NOMO-1 treated with dmso at 0.1 percent for 144 hours (cell line): Measurements from ENCODE around the gene RALY.

Experiments used
- DNase-seq: peaks from one replicate; lab custom pipeline; 2025; ENCODE audit not compliant: unreplicated experiment; lab: John Stamatoyannopoulos, UW

Gene RALY

DNA sequence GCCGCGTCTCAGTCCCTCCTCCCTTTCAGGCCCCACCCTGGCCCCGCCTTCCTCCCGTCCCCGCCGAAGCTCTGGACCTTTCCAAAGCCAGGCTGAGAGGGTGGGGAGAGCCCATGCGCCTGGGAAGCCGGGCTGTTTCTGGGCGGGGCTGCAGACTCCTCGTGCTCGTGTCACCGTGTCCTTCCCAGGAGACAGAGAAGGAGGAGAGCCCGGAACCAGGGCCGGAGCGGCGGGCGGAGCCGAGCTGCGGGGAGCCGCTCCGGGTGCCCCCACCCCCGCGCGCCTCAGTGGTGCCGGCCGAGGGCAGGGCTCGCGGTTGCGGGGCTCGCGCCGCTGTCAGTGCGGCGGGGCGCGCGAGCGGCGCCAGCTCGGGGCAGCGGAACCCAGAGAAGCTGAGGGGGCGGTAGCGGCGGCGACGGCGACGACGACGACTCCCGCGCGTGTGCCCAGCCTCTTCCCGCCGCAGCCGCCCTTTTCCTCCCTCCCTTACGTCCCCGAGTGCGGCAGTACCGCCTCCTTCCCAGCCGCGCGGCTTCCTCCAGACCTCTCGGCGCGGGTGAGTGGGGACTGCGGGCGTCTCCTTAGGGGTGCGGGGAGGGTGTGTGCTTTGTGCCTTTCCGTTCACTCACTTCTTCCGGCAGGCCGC is at the start of gene RALY:
Gene RALY, plus strand, starts transcription at position 336 of the 646 bp plus-strand sequence. CDS start 78,164 bp downstream, outside the sequence.
- DNase-seq, result peak; percentile 88

DNA sequence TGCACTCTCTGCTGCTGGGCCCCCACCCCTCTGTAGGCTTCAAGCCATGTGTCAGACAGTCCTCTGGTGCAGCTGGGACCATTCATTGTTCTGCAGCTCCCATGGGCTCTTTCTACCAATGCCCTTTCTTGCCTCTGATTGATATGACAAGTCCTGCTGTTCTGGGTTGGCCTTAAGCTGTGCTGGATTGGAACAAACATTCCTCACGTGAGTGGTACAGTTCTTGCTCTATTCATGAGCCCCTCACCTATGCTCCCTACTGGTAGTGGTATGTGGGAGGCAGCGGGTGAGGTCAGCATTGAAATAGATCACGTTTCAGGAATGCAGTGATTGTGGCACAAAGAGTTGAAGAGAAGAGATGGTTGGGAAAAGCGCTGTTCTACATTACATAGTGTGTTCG is 48.8 kb upstream of the RALY start:
- no peak for DNase-seq

DNA sequence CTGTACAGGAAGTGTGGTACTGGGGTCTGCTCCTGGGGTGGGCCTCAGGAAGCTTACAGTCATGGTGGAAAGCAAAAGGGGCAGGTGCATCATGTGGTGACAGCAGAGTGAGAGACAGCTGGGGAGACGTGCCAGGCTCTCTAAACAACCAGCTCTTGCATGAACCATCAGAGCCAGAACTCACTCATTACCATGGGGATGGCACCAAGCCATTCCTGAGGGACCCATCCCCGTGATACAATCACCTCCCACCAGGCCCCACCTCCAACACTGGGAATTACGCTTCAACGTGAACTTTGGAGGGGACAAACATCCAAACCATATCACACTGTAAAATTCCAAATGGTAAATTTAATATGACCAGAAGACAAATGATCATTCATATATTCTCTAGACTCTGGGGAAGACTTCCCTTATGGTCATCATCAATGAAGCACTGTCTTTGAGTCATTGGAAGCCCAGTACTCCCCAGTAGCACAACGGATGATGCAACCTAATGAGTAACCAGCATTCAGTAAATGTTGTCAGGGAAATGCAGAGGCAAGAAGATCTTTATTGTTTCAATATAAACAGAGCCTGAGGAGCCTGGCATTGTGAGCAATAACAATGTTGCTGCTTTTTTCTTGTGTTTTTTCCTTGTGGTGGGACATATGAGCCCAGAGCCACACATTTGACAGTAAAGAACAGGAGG is 48.2 kb upstream of the RALY start:
- DNase-seq, result no peak

DNA sequence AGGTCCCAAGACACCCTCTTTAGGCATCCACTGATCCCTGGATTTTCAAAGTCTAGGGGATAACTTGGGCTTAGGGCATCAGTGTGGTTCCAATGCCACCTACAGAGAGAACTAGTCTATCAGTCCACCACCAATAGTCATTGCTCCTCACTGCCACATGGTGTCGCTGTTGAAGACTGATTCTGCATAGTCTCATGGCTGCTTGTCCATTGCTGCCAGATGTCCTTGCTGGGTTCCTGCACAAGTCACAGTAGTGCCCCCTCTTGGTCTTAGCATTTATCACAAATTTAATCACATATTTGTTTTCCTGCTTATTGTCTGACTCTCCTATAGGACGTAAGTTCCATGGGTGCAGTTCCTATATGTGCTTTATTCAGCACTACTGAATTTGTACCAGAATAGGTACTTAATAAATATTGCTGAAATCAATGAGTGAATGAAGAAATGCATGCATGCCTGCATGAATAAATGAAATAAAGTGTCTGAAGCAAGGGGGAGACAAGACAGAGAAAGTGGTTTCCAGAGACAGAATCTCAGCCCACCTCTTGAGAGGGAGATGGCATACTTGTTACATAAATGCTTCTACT is 45.9 kb upstream of the RALY start:
- DNase-seq, result peak; percentile 24

DNA sequence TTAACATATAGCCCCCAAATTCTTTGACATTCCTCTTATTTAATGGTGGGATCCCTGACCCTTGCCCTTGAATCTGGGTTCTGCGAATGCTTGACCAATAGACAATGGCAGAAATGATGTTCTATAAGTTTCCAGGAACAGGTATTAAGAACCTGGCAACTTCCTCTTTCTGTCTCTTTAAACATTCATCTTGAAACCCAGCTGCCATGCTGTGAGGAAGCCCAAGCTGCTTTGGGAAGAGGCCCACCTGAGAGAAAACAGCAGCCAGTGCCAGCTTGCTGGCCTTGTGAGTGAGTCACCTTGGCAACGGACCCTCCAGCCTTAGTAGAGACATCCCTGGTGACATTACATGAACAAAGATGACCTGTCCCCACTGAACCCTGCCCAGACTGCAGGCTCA is 45.2 kb upstream of the RALY start:
- no peak for DNase-seq

DNA sequence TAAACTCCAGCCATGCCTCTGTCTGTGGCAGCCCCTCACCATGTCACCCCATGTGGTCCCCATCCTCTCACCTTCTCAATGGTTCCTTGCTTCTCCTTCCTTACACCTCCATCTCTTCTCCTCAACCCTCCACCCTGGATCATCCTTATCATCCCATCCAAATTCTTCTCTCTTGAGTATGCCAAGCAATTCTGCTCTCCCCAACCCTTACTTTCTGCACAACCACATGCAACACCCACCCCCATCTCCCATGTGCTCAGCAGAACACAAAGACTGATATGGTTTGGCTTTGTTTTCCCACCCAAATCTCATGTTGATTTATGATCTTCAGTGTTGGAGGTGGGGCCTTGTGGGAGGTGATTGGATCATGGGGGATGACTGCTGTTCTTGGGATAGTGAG is 42.5 kb upstream of the RALY start:
- DNase-seq, result no peak

DNA sequence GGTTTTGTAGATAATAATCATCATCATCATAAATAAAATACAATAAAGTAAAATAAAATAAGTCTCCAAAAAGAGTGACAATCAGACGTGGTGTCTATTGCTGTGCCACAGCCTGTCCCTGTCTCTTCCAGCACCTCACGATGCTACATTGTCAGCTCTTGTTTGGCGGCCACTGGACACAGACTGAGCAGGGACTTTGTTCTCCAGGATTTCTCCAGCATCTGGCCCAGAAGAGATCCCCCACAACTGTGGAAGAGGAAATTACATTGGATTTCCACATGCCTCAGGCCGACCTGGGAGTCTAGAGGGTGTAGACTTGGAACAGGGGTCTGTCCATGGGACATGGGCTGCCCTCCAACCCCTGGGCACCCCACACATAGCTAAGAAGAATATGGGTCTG is 39.2 kb upstream of the RALY start:
- no peak for DNase-seq

DNA sequence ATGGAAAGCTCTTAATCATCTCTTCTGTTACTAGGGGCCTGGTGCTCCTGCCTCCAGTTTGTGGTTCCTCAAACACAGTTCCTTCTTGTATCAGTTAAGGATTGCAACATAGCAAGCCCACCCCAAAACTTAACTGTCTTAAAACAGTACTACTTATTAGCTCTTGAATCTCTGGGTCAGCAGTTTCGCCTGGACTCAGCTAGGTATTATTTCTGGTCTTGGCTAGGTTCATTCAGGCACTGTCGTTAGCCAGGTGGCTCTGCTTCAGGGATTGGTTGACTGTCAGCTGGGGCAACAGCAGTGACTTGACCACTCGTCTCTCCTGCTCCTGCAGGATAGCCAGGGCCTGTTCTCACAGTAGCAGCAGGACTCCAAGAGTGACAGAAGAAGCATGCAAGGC is 30.0 kb upstream of the RALY start:
- DNase-seq, result peak; percentile 52

DNA sequence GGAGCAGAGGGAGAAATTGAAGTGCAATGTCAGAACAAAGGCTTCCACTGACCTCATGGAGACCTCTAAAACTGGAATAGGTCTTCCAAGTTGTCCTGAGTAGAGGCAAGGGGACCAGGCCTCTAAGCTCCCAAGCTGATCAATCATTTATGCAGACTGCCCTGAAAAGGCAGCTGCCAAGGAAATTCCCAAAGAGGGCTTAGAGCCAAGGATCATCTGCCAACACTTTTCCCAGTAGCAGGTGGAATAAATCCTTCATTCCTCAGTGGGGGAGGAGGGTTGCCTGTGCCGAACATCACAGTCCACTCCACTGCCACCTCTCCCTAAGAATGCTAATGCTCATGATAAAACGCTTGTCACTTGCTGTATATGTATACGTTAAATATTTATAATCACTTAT is 29.3 kb upstream of the RALY start:
- no peak for DNase-seq

DNA sequence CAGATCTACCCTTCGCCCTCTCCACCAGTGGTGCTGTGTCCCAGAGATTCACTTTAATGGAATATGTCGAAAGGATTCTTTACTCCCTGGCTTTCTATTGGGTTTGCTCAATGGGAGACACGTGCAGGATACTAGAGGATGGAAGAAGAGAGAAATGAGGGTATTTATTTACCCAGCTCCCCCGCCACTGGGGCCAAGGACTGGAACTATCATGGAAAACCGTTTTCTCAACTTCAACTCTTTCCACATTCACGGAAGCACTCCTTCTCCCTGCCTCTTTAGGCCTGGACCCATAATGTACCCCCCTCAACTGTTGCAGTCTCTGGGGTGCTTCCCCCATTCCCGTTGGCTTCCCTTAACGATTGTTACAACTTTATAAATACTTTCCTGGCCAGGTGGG is 26.6 kb upstream of the RALY start:
- DNase-seq, result no peak

DNA sequence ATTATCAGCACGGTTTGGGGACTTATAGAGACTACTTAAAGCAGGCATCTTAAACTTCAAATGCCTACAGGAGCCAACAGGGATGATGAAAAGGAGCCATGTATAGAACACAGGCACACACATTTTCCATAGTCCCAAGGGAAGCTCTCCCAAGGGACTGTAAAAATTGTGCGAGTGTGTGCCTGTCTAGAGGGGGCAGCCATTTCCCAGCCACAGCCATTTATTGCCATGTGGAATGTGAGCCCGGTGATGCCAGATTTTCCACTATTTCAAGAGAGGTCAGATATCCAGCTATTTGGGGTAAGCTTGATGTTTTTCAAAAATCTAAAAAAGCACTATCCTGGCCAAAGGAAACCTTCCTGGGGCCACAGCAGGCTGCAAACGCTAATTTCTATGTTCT is 24.1 kb upstream of the RALY start:
- no peak for DNase-seq

DNA sequence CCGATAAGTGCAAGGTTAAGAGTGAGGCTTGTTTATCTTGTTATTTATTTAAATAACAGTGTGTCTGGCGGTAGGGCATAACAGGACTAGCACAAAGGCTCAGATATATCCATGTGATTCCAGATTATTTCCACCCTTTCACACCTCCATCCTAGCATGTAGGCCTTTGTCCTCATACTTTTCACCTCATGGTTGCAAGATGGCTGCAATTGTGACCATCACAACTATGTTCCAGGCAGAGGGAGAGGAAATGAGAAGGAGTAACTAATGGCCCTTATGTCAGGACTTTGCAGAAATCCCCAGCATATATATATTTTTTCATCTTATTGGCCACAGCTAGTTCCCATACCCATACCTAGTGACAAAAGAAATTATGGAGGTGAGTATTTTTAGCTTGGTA is 23.5 kb upstream of the RALY start:
- no peak for DNase-seq

DNA sequence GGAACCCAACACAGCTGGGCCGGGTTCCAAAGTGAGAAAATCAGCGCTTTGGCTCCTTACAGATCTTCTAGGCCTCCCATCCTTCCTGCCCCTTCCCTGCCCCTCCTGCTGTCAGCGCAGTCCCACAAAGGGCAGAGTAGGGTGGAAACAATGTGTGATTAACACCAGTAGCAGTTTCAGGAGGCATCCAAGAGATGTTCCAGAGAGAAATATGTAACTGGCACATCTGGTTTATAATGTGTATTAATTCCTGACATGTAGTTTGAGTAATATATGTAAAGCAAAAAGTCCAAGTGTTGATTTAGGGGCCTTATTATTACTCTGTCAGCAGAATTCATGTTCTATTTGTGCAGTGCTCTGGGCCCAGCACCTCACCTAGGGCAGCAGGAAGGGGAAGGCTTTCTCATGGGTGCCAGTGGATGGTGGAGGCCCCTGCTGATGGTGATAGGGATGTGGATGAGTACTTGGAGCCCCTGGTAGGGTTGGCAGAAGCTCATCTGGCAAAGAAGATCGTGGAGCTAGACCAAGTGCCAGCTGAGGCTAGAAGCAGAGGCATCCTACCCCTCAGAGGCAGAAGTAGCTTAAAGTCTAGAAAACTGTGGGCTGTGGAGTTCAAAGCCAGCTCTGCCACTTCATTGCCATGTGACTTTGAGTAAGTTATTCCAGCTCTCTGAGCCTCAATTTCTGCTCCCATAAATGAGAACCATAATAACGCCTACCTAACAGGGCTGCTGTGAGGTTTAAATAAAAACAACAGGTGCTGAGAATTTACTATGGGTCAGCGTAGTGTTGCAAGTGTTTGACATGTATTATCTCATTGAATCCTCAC is 22.4 kb upstream of the RALY start:
- DNase-seq, result no peak

DNA sequence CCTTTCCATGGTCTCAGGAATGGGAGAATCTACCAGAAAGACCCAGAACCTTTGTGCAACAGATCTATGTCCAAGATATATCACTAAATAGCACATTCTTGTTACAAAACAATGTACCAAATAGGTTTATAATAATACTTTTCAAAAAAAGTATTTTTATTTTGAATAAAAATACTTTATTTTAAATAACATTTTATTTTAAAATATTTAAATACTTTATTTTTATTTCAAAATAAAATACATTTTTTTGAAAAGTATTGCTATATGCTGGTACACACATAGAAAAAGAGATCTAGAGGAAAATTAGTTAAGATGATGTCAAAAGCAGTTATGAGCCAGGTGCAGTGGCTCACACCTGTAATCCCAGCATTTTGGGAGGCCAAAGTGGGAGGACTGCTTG is 16.8 kb upstream of the RALY start:
- DNase-seq, result no peak

DNA sequence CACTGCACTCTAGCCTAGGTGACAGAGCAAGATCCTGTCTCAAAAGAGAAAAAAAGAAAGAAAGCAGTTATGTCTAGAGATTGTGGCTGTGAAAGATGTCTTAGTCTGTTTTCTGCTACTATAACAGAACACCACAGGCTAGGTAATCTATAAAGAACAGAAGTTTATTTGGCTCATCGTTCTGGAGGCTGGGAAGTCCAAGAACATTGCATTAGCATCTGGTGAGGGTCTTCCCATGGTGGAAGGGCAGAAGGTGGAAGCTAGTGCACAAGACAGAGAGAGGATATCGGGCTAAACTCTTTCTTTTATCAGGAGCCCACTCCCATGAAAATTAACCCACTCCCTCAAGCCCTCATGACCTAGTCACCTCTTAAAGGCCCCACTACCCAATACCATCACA is 16.2 kb upstream of the RALY start:
- no peak for DNase-seq

DNA sequence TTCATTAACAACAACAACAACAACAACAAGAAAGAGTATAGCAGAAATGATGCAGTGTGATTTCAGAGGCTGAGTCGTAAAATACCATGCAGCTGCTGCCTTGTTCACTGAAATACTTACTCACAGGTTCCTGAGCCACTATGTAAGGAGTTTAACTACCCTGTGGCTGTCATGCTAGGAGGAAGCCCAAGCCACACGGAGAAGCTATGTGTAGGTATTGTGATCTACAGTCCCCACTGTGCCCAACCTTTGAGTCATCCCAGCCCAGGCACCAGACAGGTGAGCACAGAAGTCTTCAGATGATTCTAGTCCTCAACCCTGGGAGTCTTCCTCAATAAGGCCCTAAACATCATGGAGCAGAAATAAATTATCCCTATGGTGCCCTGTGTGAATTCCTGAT is 14.6 kb upstream of the RALY start:
- DNase-seq, result no peak

DNA sequence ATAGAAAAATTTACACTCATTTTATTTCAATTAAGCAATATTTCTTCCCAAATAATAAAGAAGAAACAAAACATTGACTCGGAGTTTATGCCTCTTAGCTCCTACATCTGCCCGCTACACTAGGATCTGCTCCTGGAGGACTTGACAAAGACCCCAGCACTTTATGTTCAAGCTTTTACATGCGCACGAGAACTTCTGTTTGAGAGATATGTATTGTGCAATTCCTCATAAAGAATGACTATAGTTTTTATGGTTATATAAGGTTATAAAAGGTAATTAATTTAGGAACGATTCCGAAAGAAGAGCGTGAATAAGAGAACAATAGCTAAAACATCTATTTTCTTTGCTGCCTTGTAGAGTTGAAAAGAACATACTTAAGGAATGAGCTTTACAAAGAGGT is 12.4 kb upstream of the RALY start:
- DNase-seq, result no peak

DNA sequence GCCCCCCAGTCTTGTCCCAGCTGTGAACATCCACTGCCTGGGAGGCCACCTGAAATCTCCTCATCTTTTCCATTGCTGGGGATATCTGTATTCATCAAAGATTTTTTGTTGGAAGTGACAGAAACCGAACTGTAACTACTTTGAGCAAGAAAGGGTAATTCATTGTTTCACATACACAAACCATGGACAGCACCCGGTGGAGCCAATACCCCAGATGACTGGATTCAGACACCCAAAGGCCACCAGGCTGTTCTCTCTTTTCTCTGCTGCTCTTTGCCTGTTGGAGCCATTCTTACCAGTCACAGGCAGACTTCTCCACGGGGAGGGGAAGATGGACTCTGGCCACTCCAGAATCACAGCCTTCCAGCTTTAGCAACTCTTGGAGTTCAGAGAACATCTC is 11.7 kb upstream of the RALY start:
- DNase-seq, result no peak

DNA sequence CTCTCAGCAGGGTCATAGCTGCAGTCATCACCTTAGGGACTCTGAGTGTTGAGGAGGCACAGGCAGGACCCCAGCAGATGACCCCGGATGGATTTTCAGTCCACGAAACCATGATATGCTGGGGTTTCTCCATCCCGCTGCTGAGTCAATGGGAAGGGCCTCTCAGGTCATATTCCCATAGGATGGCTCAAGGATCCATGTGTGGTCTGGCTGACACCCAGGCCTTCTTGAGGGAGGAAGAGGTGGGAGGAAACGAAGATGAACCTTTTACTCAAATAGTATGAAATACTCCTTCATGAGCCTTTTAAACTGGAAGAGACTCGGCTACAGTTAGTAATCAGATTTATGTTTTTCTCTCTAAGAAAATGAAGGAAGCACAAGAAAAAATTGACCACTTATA is 10.3 kb upstream of the RALY start:
- DNase-seq, result no peak

DNA sequence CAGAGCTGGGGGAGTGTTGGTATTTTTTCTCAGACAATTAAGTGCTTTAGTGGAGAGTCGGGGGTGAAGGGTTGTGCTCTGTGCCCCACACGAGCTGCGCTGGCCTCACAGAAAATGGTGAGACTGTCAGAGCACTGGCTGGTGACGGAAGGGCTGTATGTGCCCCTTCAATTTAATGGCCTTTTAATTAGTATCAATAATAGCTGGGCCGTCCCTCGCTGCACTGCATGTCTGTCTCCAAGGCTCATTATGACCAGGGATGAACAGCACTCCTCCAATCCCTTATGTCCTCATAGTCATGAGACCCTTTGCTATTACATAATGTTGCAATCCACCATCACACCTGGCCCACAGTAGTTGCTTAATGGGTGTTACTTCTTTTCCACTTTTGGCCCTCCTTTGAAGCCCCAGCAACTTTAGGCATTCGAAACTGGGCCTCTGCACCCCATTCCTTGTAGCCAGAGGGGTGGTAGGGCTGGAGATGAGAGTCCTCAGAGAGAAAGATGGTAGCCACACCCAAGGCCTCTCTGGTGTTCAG is 9.5 kb upstream of the RALY start:
- no peak for DNase-seq

DNA sequence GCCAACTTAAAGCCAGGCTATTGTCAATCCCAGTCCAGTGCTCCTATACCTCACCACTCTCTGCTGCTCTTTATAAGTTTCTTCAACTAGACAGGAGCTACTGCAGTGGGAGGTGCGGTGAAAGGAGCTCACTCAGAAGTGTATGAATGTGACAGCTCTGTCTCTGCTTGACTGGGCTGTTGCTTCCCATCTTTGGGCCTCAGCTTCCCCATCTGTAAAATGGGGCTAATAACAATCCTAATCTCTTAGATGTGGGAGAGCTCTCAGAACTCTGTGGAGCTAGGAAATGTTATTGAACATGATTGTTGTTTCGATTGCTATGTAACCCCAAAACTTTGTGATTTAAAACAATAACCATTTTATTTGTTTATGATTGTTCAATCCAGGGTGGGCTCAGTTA is 8.4 kb upstream of the RALY start:
- no peak for DNase-seq

DNA sequence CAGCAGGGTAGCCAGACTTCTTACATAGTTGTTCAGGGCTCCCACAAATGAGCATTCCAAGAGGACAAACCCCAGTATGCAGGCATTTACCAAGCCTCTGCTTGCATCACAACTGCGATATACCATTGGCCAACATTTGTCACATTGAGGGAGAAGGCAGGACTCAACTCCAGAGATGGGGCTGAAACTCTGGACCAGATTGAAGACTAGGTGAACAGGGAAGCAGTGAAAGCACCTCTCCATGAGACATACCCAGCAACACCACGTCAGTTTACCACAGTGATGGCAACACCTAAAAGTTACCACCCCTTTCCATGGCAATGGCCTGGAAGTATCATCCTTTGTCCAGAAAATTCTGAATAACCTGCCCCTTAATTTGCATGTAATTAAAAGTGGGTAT is 7.9 kb upstream of the RALY start:
- no peak for DNase-seq
